ENCODE data around the gene BUD31. TPM values are rescaled to one million over a fixed set of nuclear protein-coding genes. Genes with fewer than 3 reads are reported as not detected.

The BUD31 gene
- total and polyA plus RNA-seq, 2 of the 13 experiments (the other 11 are each of a cell fraction or from before 2014, with no cell fraction given): 35.1 to 79.1 TPM

GRCh38 chr7:99372275-99373090 lies 36.3 kb upstream of the BUD31 start (continued):
- TF ChIP-seq TRIM24 (CRISPR knock-in tag; IDR thresholded peaks at IDR 0.05) (no peak), CENPBD1 (CRISPR knock-in tag; IDR thresholded peaks at IDR 0.05; ENCODE audit: borderline replicate concordance, low read depth) (no peak), ZNF800 (CRISPR knock-in tag; IDR thresholded peaks at IDR 0.05) (no peak), PCBP2 (optimal IDR thresholded peaks at IDR 0.05; ENCODE audit: low read depth, low read length, poor library complexity, severe bottlenecking) (no peak), TAF15 (IDR thresholded peaks at IDR 0.05; ENCODE audit: low read depth, low read length, poor library complexity, severe bottlenecking) (no peak), ZFP41 (CRISPR knock-in tag; IDR thresholded peaks at IDR 0.05; ENCODE audit: borderline replicate concordance) (no peak), ZNF652 (CRISPR knock-in tag; IDR thresholded peaks at IDR 0.05; ENCODE audit: borderline replicate concordance, low read depth) (no peak), CBFB (CRISPR knock-in tag; IDR thresholded peaks at IDR 0.05) (peak; percentile 37; the same call in 1 of the 2 replicates), ELF3 (CRISPR knock-in tag; IDR thresholded peaks at IDR 0.05) (peak; percentile 100), ZNF143 (CRISPR knock-in tag; IDR thresholded peaks at IDR 0.05) (no peak), ZNF232 (CRISPR knock-in tag; IDR thresholded peaks at IDR 0.05; ENCODE audit: borderline replicate concordance) (no peak), MBD4 (IDR thresholded peaks at IDR 0.05; ENCODE audit: borderline replicate concordance, low read length) (no peak), NR2F1 (CRISPR knock-in tag; IDR thresholded peaks at IDR 0.05) (peak; percentile 71 to 73; a peak in 3 of 4 replicates), ZHX2 (IDR thresholded peaks at IDR 0.05; ENCODE audit: low read depth) (no peak), ZHX2 (CRISPR knock-in tag; IDR thresholded peaks at IDR 0.05; ENCODE audit: borderline replicate concordance) (no peak), CCAR2 (optimal IDR thresholded peaks at IDR 0.05; ENCODE audit: low read depth, low read length) (peak; percentile 23), MZF1 (CRISPR knock-in tag; IDR thresholded peaks at IDR 0.05; ENCODE audit: borderline replicate concordance) (0 out of 2 replicates have a peak, but pooled peaks have one; percentile 55), ZNF543 (CRISPR knock-in tag; IDR thresholded peaks at IDR 0.05) (no peak)

Data from HepG2 (cell line).